ENCODE measurements around the gene CDKAL1. TPM values are rescaled to one million over a fixed set of nuclear protein-coding genes. Genes with fewer than 3 reads are reported as not detected.

CDKAL1 gene
- total and polyA plus RNA-seq, 2 donors from 2014 or later, result 4.6 to 20.2 TPM

- Histone ChIP-seq H3K36me3 (ENCODE audit: control insufficient read depth in 2 of 3, insufficient read depth in 3 of 3, low read length in 3 of 3) (no peaks in the 10 kb centered on the region), H3K4me1 (ENCODE audit: control insufficient read depth in 2 of 3, insufficient read depth in 2 of 3, low read depth in 1 of 3, low read length in 3 of 3) (peaks cover 0 to 5% (median 0%) of the 10 kb centered on the region in 3 donors), H3K9me3 (ENCODE audit: control insufficient read depth in 2 of 3, insufficient read depth in 1 of 3, low read length in 3 of 3) (no peaks in the 10 kb centered on the region), H3K9ac (ENCODE audit: low read length in 3 of 3) (no peak overlapping the region), H3K4me3 (ENCODE audit: low read length in 3 of 3) (no peak overlapping the region), H3K27ac (ENCODE audit: low read depth in 2 of 2, low read length in 2 of 2) (no peak overlapping the region), H3K27me3 (ENCODE audit: control insufficient read depth, insufficient read depth, low read length) (no peaks in the 10 kb centered on the region)
- FAIRE-seq, result no peak
- no peak for TF ChIP-seq CTCF (IDR thresholded peaks at IDR 0.05; ENCODE audit: borderline replicate concordance, extremely low read depth, insufficient read depth)
- intact Hi-C loops (cut with DNase I), result no loop called here
- no peak for DNase-seq
These were observed 601.3 kb downstream of the CDKAL1 start for GRCh38 chr6:21135484-21136013.

DNA sequence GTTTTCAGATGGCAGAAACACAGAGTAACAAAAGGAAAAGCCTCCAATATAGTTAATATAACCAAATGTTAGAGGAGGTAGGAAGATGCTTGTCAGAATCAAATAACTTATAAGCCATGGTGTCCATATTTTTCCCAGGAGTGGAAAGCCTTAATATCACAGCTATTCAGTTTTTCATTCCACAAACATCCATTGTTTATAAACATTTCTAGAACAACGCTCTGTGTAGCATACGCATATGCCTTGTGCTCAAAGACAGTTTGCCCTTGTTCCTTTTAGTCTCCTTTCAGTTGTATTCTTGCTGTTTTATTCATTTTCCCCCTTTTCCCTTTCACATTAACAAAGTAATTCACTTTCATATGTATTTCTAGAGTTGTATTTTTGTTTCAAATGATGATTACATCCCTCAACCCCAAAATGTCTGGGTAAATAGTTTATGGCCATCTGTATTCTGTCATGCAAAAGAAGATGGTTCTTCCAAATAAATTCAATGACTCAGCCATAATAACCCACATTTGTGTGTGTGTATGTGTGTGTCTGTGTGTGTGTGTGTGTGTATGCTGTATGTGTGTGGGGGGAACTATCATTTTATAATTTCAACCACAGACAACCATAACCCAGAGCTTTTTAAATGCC lies 603.6 kb downstream of the CDKAL1 start:
- no peak overlapping the region for H3K9ac ChIP-seq (ENCODE audit: low read length in 3 of 3)
- TF ChIP-seq CTCF (IDR thresholded peaks at IDR 0.05; ENCODE audit: borderline replicate concordance, extremely low read depth, insufficient read depth), result no peak
- no peaks in the 10 kb centered on the region for H3K36me3 ChIP-seq (ENCODE audit: control insufficient read depth in 2 of 3, insufficient read depth in 3 of 3, low read length in 3 of 3)
- no peak overlapping the region for H3K27ac ChIP-seq (ENCODE audit: low read depth in 2 of 2, low read length in 2 of 2)
- DNase-seq (no peak), FAIRE-seq (no peak)
- intact Hi-C loops (cut with DNase I), result no loop called here
- H3K4me3 ChIP-seq (ENCODE audit: low read length in 3 of 3), result no peak overlapping the region
- H3K27me3 ChIP-seq (ENCODE audit: control insufficient read depth, insufficient read depth, low read length), result no peaks in the 10 kb centered on the region
- no peaks in the 10 kb centered on the region for H3K9me3 ChIP-seq (ENCODE audit: control insufficient read depth in 2 of 3, insufficient read depth in 1 of 3, low read length in 3 of 3)
- peaks cover 0 to 5% (median 0%) of the 10 kb centered on the region in 3 donors for H3K4me1 ChIP-seq (ENCODE audit: control insufficient read depth in 2 of 3, insufficient read depth in 2 of 3, low read depth in 1 of 3, low read length in 3 of 3)

- H3K36me3 ChIP-seq (ENCODE audit: control insufficient read depth in 2 of 3, insufficient read depth in 3 of 3, low read length in 3 of 3), result no peaks in the 10 kb centered on the region
- no peaks in the 10 kb centered on the region for H3K9me3 ChIP-seq (ENCODE audit: control insufficient read depth in 2 of 3, insufficient read depth in 1 of 3, low read length in 3 of 3)
- peaks cover 0 to 2% (median 0%) of the 10 kb centered on the region in 3 donors for H3K4me1 ChIP-seq (ENCODE audit: control insufficient read depth in 2 of 3, insufficient read depth in 2 of 3, low read depth in 1 of 3, low read length in 3 of 3)
- no peak for TF ChIP-seq CTCF (IDR thresholded peaks at IDR 0.05; ENCODE audit: borderline replicate concordance, extremely low read depth, insufficient read depth)
- H3K4me3 ChIP-seq (ENCODE audit: low read length in 3 of 3), result no peak overlapping the region
- intact Hi-C loops (cut with DNase I), result no loop called here
- no peak for FAIRE-seq
- peak in 1 of 5 donors; percentile 45 for DNase-seq
- no peak overlapping the region for H3K27ac ChIP-seq (ENCODE audit: low read depth in 2 of 2, low read length in 2 of 2)
- H3K9ac ChIP-seq (ENCODE audit: low read length in 3 of 3), result no peak overlapping the region
- H3K27me3 ChIP-seq (ENCODE audit: control insufficient read depth, insufficient read depth, low read length), result no peaks in the 10 kb centered on the region
These were observed 604.2 kb downstream of the CDKAL1 start for GRCh38 chr6:21138336-21139069.

All from kidney (tissue), 14 donors.